ENCODE measurements around the gene RNU5B-1.
A peak's percentile ranks its signal among the peaks of the same experiment; 100 is the strongest.

RNU5B-1 gene

GRCh38 chr15:65289261-65289854, 15.1 kb upstream of the RNU5B-1 start:
- no peak for DNase-seq

GRCh38 chr15:65290228-65290627, 14.2 kb upstream of the RNU5B-1 start:
- DNase-seq: no peak

DNA sequence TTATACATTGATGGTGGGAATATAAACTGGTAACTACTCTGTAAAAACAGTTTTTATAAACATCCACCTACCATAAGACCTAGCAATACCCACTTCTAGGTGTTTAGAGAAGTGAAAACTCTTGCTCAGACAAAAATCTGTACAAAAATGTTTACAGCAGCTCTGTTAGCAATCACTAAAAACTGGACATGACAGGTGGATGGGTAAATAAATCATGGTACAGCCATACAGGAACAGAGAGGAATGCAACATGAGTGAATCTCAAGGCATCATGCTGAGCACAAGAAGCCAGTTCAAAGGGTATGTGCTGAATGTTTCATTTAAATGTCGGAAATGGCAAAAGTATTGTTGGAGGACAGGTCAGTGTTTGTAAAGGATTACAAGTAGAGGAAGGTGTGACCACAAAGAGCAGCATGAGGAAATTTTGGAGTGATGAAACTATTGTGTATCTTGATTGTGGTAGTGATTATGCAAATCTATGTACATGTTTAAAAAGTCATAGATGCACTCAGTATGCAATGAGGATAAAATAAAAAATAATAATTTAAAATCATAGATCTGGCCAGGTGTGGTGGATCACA, 11.4 kb upstream of the RNU5B-1 start:
- no peak for DNase-seq

GRCh38 chr15:65298731-65299130, 5.7 kb upstream of the RNU5B-1 start:
- no peak for DNase-seq

GRCh38 chr15:65300924-65301441, 3.5 kb upstream of the RNU5B-1 start:
- no peak for DNase-seq

DNA sequence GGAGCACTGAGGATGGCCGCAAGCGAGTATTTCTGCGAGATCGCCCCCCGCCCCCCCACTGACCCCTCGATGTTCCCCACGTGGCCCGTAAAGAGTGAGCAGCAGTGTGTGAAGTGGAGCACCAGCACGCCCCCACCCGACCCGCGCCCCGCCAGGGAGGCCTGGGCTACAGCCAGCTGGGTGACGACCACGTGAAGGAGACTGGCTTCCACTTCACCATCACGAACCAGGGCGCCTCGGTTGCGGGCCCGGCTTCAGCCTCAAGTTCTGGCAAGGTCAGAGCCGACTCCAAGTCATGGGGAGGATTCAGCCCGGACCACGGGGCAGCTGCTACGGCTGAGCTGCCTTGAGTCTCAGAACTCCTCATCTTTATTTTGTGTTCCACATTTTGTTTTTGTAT, 2.4 kb upstream of the RNU5B-1 start:
- DNase-seq: no peak

GRCh38 chr15:65303687-65304380, 643 bp upstream of the RNU5B-1 start:
- no peak for DNase-seq

GRCh38 chr15:65305150-65305758, 777 bp downstream of the RNU5B-1 start:
- DNase-seq: no peak

DNA sequence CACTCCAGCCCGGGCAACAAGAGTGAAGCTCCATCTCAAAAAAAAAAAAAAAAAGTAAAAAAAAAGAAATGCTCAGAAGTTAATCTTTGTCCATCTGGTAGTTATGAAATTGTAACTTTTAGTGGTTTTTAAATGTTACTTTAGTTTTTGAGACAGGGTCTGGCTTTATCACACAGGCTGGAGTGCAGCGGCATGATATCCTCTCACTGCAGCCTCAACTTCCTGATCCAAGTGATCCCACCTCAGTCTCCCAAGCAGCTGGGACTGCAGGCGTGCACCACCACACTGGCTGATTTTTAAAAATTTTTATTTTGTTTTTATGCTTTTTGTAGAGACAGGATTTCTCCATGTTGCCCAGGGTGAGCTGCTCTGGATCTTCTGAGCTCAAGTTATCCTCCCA, 1.3 kb downstream of the RNU5B-1 start:
- DNase-seq: no peak

- DNase-seq: no peak
Measured at GRCh38 chr15:65306551-65306950, 2.1 kb downstream of the RNU5B-1 start.

- no peak for DNase-seq
Measured at GRCh38 chr15:65307978-65308377, 3.5 kb downstream of the RNU5B-1 start.

DNA sequence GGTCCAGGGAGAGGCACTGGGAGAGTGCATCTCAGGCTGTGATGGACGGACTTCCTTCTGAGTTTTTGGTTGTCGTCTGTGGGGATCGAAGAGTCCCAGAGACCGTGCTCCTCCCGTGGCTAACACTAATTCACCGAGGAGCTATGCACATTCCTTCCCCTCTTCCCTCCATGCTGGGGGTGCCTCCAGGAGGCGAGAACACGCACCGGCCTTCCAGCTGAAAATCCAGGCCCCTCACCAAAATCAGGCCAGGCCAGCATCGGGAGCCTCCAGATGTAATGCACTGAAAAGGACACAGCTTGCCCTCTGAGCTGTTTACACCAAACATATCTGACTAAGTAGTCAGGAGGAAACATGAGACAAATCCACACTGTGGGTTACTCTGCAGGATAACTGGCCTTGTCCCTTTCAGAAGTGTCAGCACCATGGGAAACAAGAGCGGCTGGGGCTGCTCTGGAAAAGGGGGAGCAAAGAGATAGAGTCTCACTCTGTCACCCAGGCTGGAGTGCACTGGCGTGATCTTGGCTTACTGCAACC, 5.5 kb downstream of the RNU5B-1 start:
- DNase-seq: no peak

DNA sequence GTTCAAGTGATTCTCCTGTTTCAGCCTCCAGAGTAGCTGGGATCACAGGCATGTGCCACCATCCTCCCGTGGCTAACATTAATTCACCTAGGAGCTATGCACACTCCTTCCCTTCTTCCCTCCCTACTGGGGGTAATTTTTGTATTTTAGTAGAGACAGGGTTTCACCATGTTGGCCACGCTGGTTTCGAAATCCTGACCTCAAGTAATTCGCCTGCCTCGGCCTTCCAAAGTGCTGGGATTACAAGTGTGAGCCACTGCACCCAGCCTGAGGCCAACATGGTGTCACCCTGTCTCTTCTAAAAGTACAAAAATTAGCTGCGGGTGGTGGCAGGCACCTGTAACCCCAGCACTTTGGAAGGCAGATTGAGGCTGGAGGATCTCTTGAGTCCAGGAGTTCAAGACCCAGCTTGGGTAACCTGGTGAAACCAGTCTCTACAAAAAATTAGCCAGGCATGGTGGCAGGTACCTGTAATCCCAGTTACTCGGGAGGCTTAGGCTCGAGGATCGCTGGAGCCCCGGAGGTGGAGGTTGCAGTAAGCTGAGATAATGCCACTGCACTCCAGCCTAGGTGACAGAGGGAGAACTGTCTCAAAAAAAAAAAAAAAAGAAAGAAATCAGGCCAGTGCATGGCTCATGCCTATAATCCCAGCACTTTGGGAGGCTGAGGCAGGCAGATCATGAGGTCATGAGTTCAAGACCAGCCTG, 6.1 kb downstream of the RNU5B-1 start:
- no peak for DNase-seq

- DNase-seq: no peak
Measured at GRCh38 chr15:65311760-65312159, 7.3 kb downstream of the RNU5B-1 start.

GRCh38 chr15:65312400-65312916, 8.0 kb downstream of the RNU5B-1 start:
- no peak for DNase-seq

DNA sequence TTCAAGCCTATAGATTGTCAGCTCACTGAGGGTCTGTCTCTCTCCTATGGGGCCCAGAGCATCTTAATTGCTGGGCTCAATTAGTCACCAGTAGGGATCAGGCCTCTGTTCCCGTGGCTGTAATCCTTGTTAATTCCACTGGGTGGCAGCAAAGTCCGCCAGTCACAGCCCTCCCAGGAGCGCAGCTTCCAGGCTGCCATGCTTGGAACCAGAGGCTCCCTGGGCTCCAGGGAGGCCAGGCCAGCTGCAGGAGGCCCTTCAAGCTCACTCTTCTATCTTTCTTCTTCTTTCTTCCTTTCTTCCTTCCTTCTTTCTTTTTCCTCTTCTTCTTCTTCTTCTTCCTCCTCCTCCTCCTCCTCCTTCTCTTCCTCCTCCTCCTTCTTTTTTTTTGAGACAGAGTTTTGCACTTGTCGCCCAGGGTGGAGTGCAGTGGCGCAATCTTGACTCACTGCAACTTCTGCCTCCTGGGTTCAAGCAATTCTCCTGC, 14.4 kb downstream of the RNU5B-1 start:
- DNase-seq: peak; percentile 16

GRCh38 chr15:65323071-65323511, 18.6 kb downstream of the RNU5B-1 start:
- no peak for DNase-seq

- peak; percentile 10 for DNase-seq
Measured at GRCh38 chr15:65326117-65326526, 21.6 kb downstream of the RNU5B-1 start.

DNA sequence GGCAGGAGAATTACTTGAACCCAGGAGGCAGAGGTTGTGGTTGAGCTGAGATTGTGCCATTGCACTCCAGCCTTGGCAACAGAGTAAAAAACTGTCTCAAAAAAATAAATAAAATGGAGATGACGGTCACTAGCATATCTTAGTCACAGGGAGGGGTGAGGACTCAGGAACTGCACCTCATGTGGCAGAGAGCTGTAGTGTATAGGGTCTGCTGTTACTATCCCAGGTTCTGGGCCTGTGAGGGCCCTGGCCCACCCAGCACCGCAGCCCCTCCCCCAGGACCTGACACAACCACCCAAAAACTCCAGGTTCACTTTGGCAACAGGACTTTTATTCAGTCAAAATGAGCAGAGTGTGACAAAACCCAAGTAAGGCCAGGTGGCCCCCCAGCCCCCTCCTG, 22.3 kb downstream of the RNU5B-1 start:
- DNase-seq: no peak

- no peak for DNase-seq
Measured at GRCh38 chr15:65327651-65328393, 23.3 kb downstream of the RNU5B-1 start.

GRCh38 chr15:65328506-65329287, 24.2 kb downstream of the RNU5B-1 start:
- no peak for DNase-seq

All from NCI-H2029 treated with DMSO at 0.1 percent for 48 hours (cell line).